HFFc6 (cell line): ENCODE data around the gene CDR2. TPM values are rescaled to one million over a fixed set of nuclear protein-coding genes. Genes with fewer than 3 reads are reported as not detected.
"Not testable (repeated sequence)": the region's sequence is repeated elsewhere in the genome, so short reads cannot be mapped to it uniquely, and the experiment has no call there.

Experiments used
- DNase-seq: peaks from one replicate; pipeline ENCODE4 v3.0.0-alpha.2; 2018
- H3K27ac Mint-ChIP-seq: 2 replicates; pipeline ENCODE4 v1.8.0; 2020; ENCODE audit warnings: mild to moderate bottlenecking, mixed read lengths
- H3K27me3 Mint-ChIP-seq: 2 replicates; pipeline ENCODE4 v1.8.0; 2021; ENCODE audit warnings: mild to moderate bottlenecking, moderate library complexity, mixed read lengths; ENCODE audit not compliant: insufficient read depth
- H3K36me3 Mint-ChIP-seq: 2 replicates; pipeline ENCODE4 v1.8.0; 2021; ENCODE audit warnings: low read depth, mixed read lengths
- H3K4me1 Mint-ChIP-seq: 2 replicates; pipeline ENCODE4 v1.8.0; 2020; ENCODE audit warnings: low read depth, mixed read lengths
- H3K4me3 Mint-ChIP-seq: 2 replicates; pipeline ENCODE4 v1.8.0; 2020; ENCODE audit warnings: mild to moderate bottlenecking, moderate library complexity, mixed read lengths
- H3K9me3 Mint-ChIP-seq: 2 replicates; pipeline ENCODE4 v1.8.0; 2020; ENCODE audit warnings: mild to moderate bottlenecking, mixed read lengths
- CTCF ChIP-seq: fragments of 200-600 bp; sonication (generic); IDR thresholded peaks from 2 replicates; pipeline ENCODE4 v1.5.0; 2021; ENCODE audit warnings: antibody characterized with exemption, mild to moderate bottlenecking
- total RNA-seq, 6 experiments: library from RNA; stranded (reverse); fragmentation: NEBNext Ultra II Directional; extraction: Animal tissue kit (Norgen Biotek cat#: 25700); gene quantifications; 2 replicates in 1 of 6; 3 replicates in 5 of 6; pipeline ENCODE4 v1.2.3, GENCODE V29; 2021

CDR2 gene
- total RNA-seq, 6 experiments from 2014 or later, result 35.9 to 43.4 (median 39.1) TPM

- Mint-ChIP-seq H3K4me1 (peaks cover 65% of the 10 kb centered on the region), H3K36me3 (peaks cover 62% of the 10 kb centered on the region), H3K27me3 (no peaks in the 10 kb centered on the region), H3K9me3 (no peaks in the 10 kb centered on the region), H3K27ac (peak overlapping the region; percentile 92), H3K4me3 (no peak overlapping the region)
- TF ChIP-seq CTCF, result no peak
- DNase-seq, result no peak
These were observed 22.3 kb downstream of the CDR2 start for GRCh38 chr16:22352140-22352539.

GRCh38 chr16:22351017-22351416 lies 23.4 kb downstream of the CDR2 start:
- not testable (repeated sequence) for H3K9me3 Mint-ChIP-seq, H3K27ac Mint-ChIP-seq, H3K4me3 Mint-ChIP-seq, DNase-seq, H3K27me3 Mint-ChIP-seq
- peaks cover 65% of the 10 kb centered on the region for H3K4me1 Mint-ChIP-seq
- peaks cover 68% of the 10 kb centered on the region for H3K36me3 Mint-ChIP-seq

- Mint-ChIP-seq H3K36me3 (peaks cover 68% of the 10 kb centered on the region), H3K4me1 (peaks cover 39% of the 10 kb centered on the region), H3K4me3 (no peak overlapping the region; the same call in 1 of the 2 replicates), H3K27ac (peak overlapping the region; percentile 80), H3K27me3 (no peaks in the 10 kb centered on the region), H3K9me3 (no peaks in the 10 kb centered on the region)
- no peak for TF ChIP-seq CTCF
- peak; percentile 72 for DNase-seq
These were observed 26.1 kb downstream of the CDR2 start for GRCh38 chr16:22348291-22348690.

GRCh38 chr16:22347100-22347820 lies 27.2 kb downstream of the CDR2 start:
- H3K36me3 Mint-ChIP-seq, result peaks cover 70% of the 10 kb centered on the region
- H3K4me1 Mint-ChIP-seq, result peaks cover 34% of the 10 kb centered on the region
- no peak for TF ChIP-seq CTCF
- DNase-seq, result no peak
- H3K4me3 Mint-ChIP-seq, result no peak overlapping the region; the same call in 1 of the 2 replicates
- H3K27ac Mint-ChIP-seq, result peak overlapping the region; percentile 38; the same call in 1 of the 2 replicates
- no peaks in the 10 kb centered on the region for H3K27me3 Mint-ChIP-seq
- H3K9me3 Mint-ChIP-seq, result no peaks in the 10 kb centered on the region

GRCh38 chr16:22346483-22346882 lies 27.9 kb downstream of the CDR2 start:
- no peak for DNase-seq
- TF ChIP-seq CTCF, result no peak
- H3K27ac Mint-ChIP-seq, result no peak overlapping the region; the same call in 1 of the 2 replicates
- peaks cover 4% of the 10 kb centered on the region for H3K9me3 Mint-ChIP-seq
- H3K4me1 Mint-ChIP-seq, result peaks cover 30% of the 10 kb centered on the region
- peaks cover 3% of the 10 kb centered on the region for H3K27me3 Mint-ChIP-seq
- H3K36me3 Mint-ChIP-seq, result peaks cover 73% of the 10 kb centered on the region
- no peak overlapping the region for H3K4me3 Mint-ChIP-seq

- H3K4me1 Mint-ChIP-seq, result 0 out of 2 replicates have a peak, but pooled peaks cover 14% of the 10 kb centered on the region
- H3K27me3 Mint-ChIP-seq, result peaks cover 3% of the 10 kb centered on the region
- peaks cover 18% of the 10 kb centered on the region for H3K9me3 Mint-ChIP-seq
- no peak for DNase-seq
- H3K27ac Mint-ChIP-seq, result no peak overlapping the region
- H3K36me3 Mint-ChIP-seq, result peaks cover 76% of the 10 kb centered on the region
- no peak for TF ChIP-seq CTCF
- no peak overlapping the region for H3K4me3 Mint-ChIP-seq
These were observed 32.3 kb downstream of the CDR2 start for GRCh38 chr16:22342082-22342481.
